GM23248 (cell line): Measurements from ENCODE around the gene FREY1.

Source experiments
- EZH2 ChIP-seq: fragments of 200-600 bp; sonication (generic); IDR thresholded peaks from 2 replicates; pipeline ENCODE4 v1.6.1; 2018; ENCODE audit warnings: antibody characterized with exemption, mild to moderate bottlenecking; ENCODE audit not compliant: insufficient read depth, poor library complexity, severe bottlenecking
- EZH2phosphoT487 ChIP-seq: fragments of 200-600 bp; sonication (generic); IDR thresholded peaks from 2 replicates; pipeline ENCODE4 v1.6.1; 2018; ENCODE audit warnings: antibody characterized with exemption, moderate library complexity, mild to moderate bottlenecking, low read depth; ENCODE audit not compliant: insufficient read depth

- TF ChIP-seq EZH2 (no peak), EZH2phosphoT487 (no peak)
Observed at GRCh38 chr11:45860348-45860747, 46.7 kb downstream of the FREY1 start.
